Measurements from ENCODE around the gene UNC45B.

Gene UNC45B

GRCh38 chr17:35155246-35155645 is 7.6 kb downstream of the UNC45B start:
- Histone ChIP-seq H3K4me1 (ENCODE audit: control insufficient read depth, insufficient read depth, low read depth, low read length) (no peaks in the 10 kb centered on the region), H3K9me3 (ENCODE audit: control insufficient read depth, low read length) (no peaks in the 10 kb centered on the region), H3K4ac (ENCODE audit: low read depth in 1 of 2, low read length in 2 of 2) (no peak overlapping the region), H2AFZ (ENCODE audit: low read depth, low read length) (no peak overlapping the region), H2BK5ac (ENCODE audit: low read depth, low read length, poor library complexity, severe bottlenecking) (no peak overlapping the region), H3K18ac (ENCODE audit: low read depth in 1 of 2, low read length in 2 of 2) (no peak overlapping the region), H4K91ac (ENCODE audit: low read length) (no peak overlapping the region), H3K9ac (ENCODE audit: low read length) (no peak overlapping the region), H3K4me3 (ENCODE audit: insufficient read depth in 1 of 2, low read depth in 1 of 2, low read length in 2 of 2) (no peak overlapping the region), H2BK15ac (ENCODE audit: low read depth, poor library complexity, severe bottlenecking) (no peak overlapping the region), H3K14ac (ENCODE audit: low read length in 2 of 2) (no peak overlapping the region), H3K27me3 (ENCODE audit: control insufficient read depth in 1 of 2, insufficient read depth in 1 of 2, low read length in 2 of 2) (peaks cover 15% of the 10 kb centered on the region in 2 experiments), H3K27ac (ENCODE audit: low read length, poor library complexity, severe bottlenecking) (no peak overlapping the region), H2AK5ac (ENCODE audit: low read length, severe bottlenecking) (no peak overlapping the region), H4K8ac (ENCODE audit: low read length) (no peak overlapping the region), H3K79me1 (replicated peaks; ENCODE audit: low read length, poor library complexity, severe bottlenecking) (no peaks in the 10 kb centered on the region), H2BK120ac (ENCODE audit: low read depth, low read length) (no peak overlapping the region), H2BK12ac (ENCODE audit: low read length in 2 of 2) (no peak overlapping the region), H3K23ac (ENCODE audit: low read length in 2 of 2) (peak overlapping the region in 1 of 2 experiments; percentile 48), H3K36me3 (ENCODE audit: control insufficient read depth in 1 of 2, insufficient read depth in 2 of 2, low read depth in 1 of 2, low read length in 2 of 2) (no peaks in the 10 kb centered on the region), H3K4me2 (ENCODE audit: low read length, poor library complexity, severe bottlenecking) (no peak overlapping the region)
- WGBS = 82% methylated on average over 5 of the region's 7 CpGs
- no peak for DNase-seq

GRCh38 chr17:35159940-35160339 is 12.3 kb downstream of the UNC45B start:
- Histone ChIP-seq H3K14ac (ENCODE audit: low read length in 2 of 2) (no peak overlapping the region), H3K18ac (ENCODE audit: low read depth in 1 of 2, low read length in 2 of 2) (no peak overlapping the region), H3K9me3 (ENCODE audit: control insufficient read depth, low read length) (no peaks in the 10 kb centered on the region), H3K23ac (ENCODE audit: low read length in 2 of 2) (no peak overlapping the region), H3K36me3 (ENCODE audit: control insufficient read depth in 1 of 2, insufficient read depth in 2 of 2, low read depth in 1 of 2, low read length in 2 of 2) (no peaks in the 10 kb centered on the region), H2BK5ac (ENCODE audit: low read depth, low read length, poor library complexity, severe bottlenecking) (no peak overlapping the region), H3K9ac (ENCODE audit: low read length) (no peak overlapping the region), H3K4me2 (ENCODE audit: low read length, poor library complexity, severe bottlenecking) (no peak overlapping the region), H2AFZ (ENCODE audit: low read depth, low read length) (no peak overlapping the region), H3K79me1 (replicated peaks; ENCODE audit: low read length, poor library complexity, severe bottlenecking) (no peaks in the 10 kb centered on the region), H2BK15ac (ENCODE audit: low read depth, poor library complexity, severe bottlenecking) (no peak overlapping the region), H3K4me1 (ENCODE audit: control insufficient read depth, insufficient read depth, low read depth, low read length) (no peaks in the 10 kb centered on the region), H3K4me3 (ENCODE audit: insufficient read depth in 1 of 2, low read depth in 1 of 2, low read length in 2 of 2) (no peak overlapping the region), H2BK120ac (ENCODE audit: low read depth, low read length) (no peak overlapping the region), H3K4ac (ENCODE audit: low read depth in 1 of 2, low read length in 2 of 2) (no peak overlapping the region), H4K8ac (ENCODE audit: low read length) (no peak overlapping the region), H2AK5ac (ENCODE audit: low read length, severe bottlenecking) (no peak overlapping the region), H3K27ac (ENCODE audit: low read length, poor library complexity, severe bottlenecking) (no peak overlapping the region), H4K91ac (ENCODE audit: low read length) (no peak overlapping the region), H2BK12ac (ENCODE audit: low read length in 2 of 2) (no peak overlapping the region), H3K27me3 (ENCODE audit: control insufficient read depth in 1 of 2, insufficient read depth in 1 of 2, low read length in 2 of 2) (peaks cover 21 to 23% of the 10 kb centered on the region in 2 experiments)
- no peak for DNase-seq
- 76% methylated on average over 2 of the region's 2 CpGs for WGBS

- Histone ChIP-seq H2AK5ac (ENCODE audit: low read length, severe bottlenecking) (no peak overlapping the region), H3K4me1 (ENCODE audit: control insufficient read depth, insufficient read depth, low read depth, low read length) (no peaks in the 10 kb centered on the region), H4K91ac (ENCODE audit: low read length) (no peak overlapping the region), H2BK15ac (ENCODE audit: low read depth, poor library complexity, severe bottlenecking) (no peak overlapping the region), H3K18ac (ENCODE audit: low read depth in 1 of 2, low read length in 2 of 2) (no peak overlapping the region), H2BK12ac (ENCODE audit: low read length in 2 of 2) (no peak overlapping the region), H3K9me3 (ENCODE audit: control insufficient read depth, low read length) (no peaks in the 10 kb centered on the region), H3K79me1 (replicated peaks; ENCODE audit: low read length, poor library complexity, severe bottlenecking) (no peaks in the 10 kb centered on the region), H3K27me3 (ENCODE audit: control insufficient read depth in 1 of 2, insufficient read depth in 1 of 2, low read length in 2 of 2) (peaks cover 21 to 23% of the 10 kb centered on the region in 2 experiments), H3K36me3 (ENCODE audit: control insufficient read depth in 1 of 2, insufficient read depth in 2 of 2, low read depth in 1 of 2, low read length in 2 of 2) (no peaks in the 10 kb centered on the region), H4K8ac (ENCODE audit: low read length) (no peak overlapping the region), H3K9ac (ENCODE audit: low read length) (no peak overlapping the region), H3K4me3 (ENCODE audit: insufficient read depth in 1 of 2, low read depth in 1 of 2, low read length in 2 of 2) (no peak overlapping the region), H3K23ac (ENCODE audit: low read length in 2 of 2) (no peak overlapping the region), H2BK120ac (ENCODE audit: low read depth, low read length) (no peak overlapping the region), H3K4ac (ENCODE audit: low read depth in 1 of 2, low read length in 2 of 2) (no peak overlapping the region), H3K4me2 (ENCODE audit: low read length, poor library complexity, severe bottlenecking) (no peak overlapping the region), H3K27ac (ENCODE audit: low read length, poor library complexity, severe bottlenecking) (no peak overlapping the region), H3K14ac (ENCODE audit: low read length in 2 of 2) (no peak overlapping the region), H2AFZ (ENCODE audit: low read depth, low read length) (no peak overlapping the region), H2BK5ac (ENCODE audit: low read depth, low read length, poor library complexity, severe bottlenecking) (no peak overlapping the region)
- WGBS = 77% methylated on average over 13 of the region's 13 CpGs
- DNase-seq = no peak
Measured at GRCh38 chr17:35160354-35161201, 13.0 kb downstream of the UNC45B start.

GRCh38 chr17:35161281-35161761 is 13.7 kb downstream of the UNC45B start:
- H3K9ac ChIP-seq (ENCODE audit: low read length) = no peak overlapping the region
- H2BK5ac ChIP-seq (ENCODE audit: low read depth, low read length, poor library complexity, severe bottlenecking) = no peak overlapping the region
- H4K91ac ChIP-seq (ENCODE audit: low read length) = no peak overlapping the region
- H2AFZ ChIP-seq (ENCODE audit: low read depth, low read length) = no peak overlapping the region
- no peak for DNase-seq
- H3K79me1 ChIP-seq (replicated peaks; ENCODE audit: low read length, poor library complexity, severe bottlenecking) = no peaks in the 10 kb centered on the region
- no peaks in the 10 kb centered on the region for H3K36me3 ChIP-seq (ENCODE audit: control insufficient read depth in 1 of 2, insufficient read depth in 2 of 2, low read depth in 1 of 2, low read length in 2 of 2)
- no peak overlapping the region for H3K18ac ChIP-seq (ENCODE audit: low read depth in 1 of 2, low read length in 2 of 2)
- H2AK5ac ChIP-seq (ENCODE audit: low read length, severe bottlenecking) = no peak overlapping the region
- no peak overlapping the region for H3K4ac ChIP-seq (ENCODE audit: low read depth in 1 of 2, low read length in 2 of 2)
- no peak overlapping the region for H2BK12ac ChIP-seq (ENCODE audit: low read length in 2 of 2)
- H3K14ac ChIP-seq (ENCODE audit: low read length in 2 of 2) = no peak overlapping the region
- WGBS = 55% methylated on average over 3 of the region's 3 CpGs
- H3K23ac ChIP-seq (ENCODE audit: low read length in 2 of 2) = no peak overlapping the region
- H3K27me3 ChIP-seq (ENCODE audit: control insufficient read depth in 1 of 2, insufficient read depth in 1 of 2, low read length in 2 of 2) = peaks cover 21 to 23% of the 10 kb centered on the region in 2 experiments
- no peak overlapping the region for H2BK120ac ChIP-seq (ENCODE audit: low read depth, low read length)
- no peaks in the 10 kb centered on the region for H3K4me1 ChIP-seq (ENCODE audit: control insufficient read depth, insufficient read depth, low read depth, low read length)
- no peak overlapping the region for H3K27ac ChIP-seq (ENCODE audit: low read length, poor library complexity, severe bottlenecking)
- H4K8ac ChIP-seq (ENCODE audit: low read length) = no peak overlapping the region
- no peak overlapping the region for H3K4me3 ChIP-seq (ENCODE audit: insufficient read depth in 1 of 2, low read depth in 1 of 2, low read length in 2 of 2)
- no peaks in the 10 kb centered on the region for H3K9me3 ChIP-seq (ENCODE audit: control insufficient read depth, low read length)
- no peak overlapping the region for H3K4me2 ChIP-seq (ENCODE audit: low read length, poor library complexity, severe bottlenecking)
- no peak overlapping the region for H2BK15ac ChIP-seq (ENCODE audit: low read depth, poor library complexity, severe bottlenecking)

All from mesenchymal stem cell (in vitro differentiated cells and primary cell).